DND-41 (cell line): ENCODE data around the gene FNDC3B.

Experiments used
- ATAC-seq: fragments of 200-7000 bp; cut with Tn5 transposase; 3 replicates; pipeline ENCODE4 v1.9.1; 2021; ENCODE audit warnings: low read depth; ENCODE audit not compliant: insufficient read depth
- DNase-seq: peaks from one replicate; pipeline ENCODE4 v3.0.0-alpha.2; 2020
- H2AFZ ChIP-seq: 2 replicates; pipeline ENCODE4 v1.6.0; 2012; ENCODE audit warnings: low read depth, low read length
- H3K27ac ChIP-seq: 2 replicates; pipeline ENCODE4 v1.5.1; 2012; ENCODE audit warnings: low read length, inconsistent platforms
- H3K27me3 ChIP-seq: fragments of 200-600 bp; sonication (generic); 2 replicates; pipeline ENCODE4 v1.6.0; 2012; ENCODE audit warnings: low read length, mild to moderate bottlenecking, inconsistent platforms; ENCODE audit not compliant: insufficient read depth, poor library complexity
- H3K36me3 ChIP-seq: 2 replicates; pipeline ENCODE4 v1.5.1; 2012; ENCODE audit warnings: low read length, inconsistent platforms; ENCODE audit not compliant: insufficient read depth
- H3K4me1 ChIP-seq: 2 replicates; pipeline ENCODE4 v1.5.1; 2012; ENCODE audit warnings: mild to moderate bottlenecking, low read length; ENCODE audit not compliant: insufficient read depth
- H3K4me2 ChIP-seq: 2 replicates; pipeline ENCODE4 v1.6.0; 2012; ENCODE audit warnings: mild to moderate bottlenecking, moderate library complexity, low read length, inconsistent platforms; ENCODE audit not compliant: insufficient read depth
- H3K4me3 ChIP-seq, 2 experiments: fragments of 200-600 bp in 1 of 2; shearing (Covaris generic) in 1 of 2; 2 replicates each; pipeline ENCODE4 v1.5.1; 2012 to 2016; ENCODE audit warnings: inconsistent platforms in 2 of 2, low read length in 2 of 2, mild to moderate bottlenecking in 2 of 2, low read depth in 1 of 2, moderate library complexity in 1 of 2
- H3K79me2 ChIP-seq: 2 replicates; pipeline ENCODE4 v1.6.0; 2012; ENCODE audit warnings: low read length, inconsistent platforms; ENCODE audit not compliant: insufficient read depth
- H3K9ac ChIP-seq: 2 replicates; pipeline ENCODE4 v1.6.0; 2012; ENCODE audit warnings: low read depth, mild to moderate bottlenecking, inconsistent platforms, low read length, moderate library complexity
- H3K9me3 ChIP-seq: 2 replicates; pipeline ENCODE4 v1.5.1; 2012; ENCODE audit warnings: low read length, moderate library complexity, mild to moderate bottlenecking, inconsistent platforms; ENCODE audit not compliant: insufficient read depth, severe bottlenecking
- H4K20me1 ChIP-seq: 2 replicates; pipeline ENCODE4 v1.6.0; 2012; ENCODE audit warnings: low read length; ENCODE audit not compliant: insufficient read depth
- CTCF ChIP-seq: IDR thresholded peaks from 2 replicates; pipeline ENCODE4 v1.5.1; 2012; ENCODE audit warnings: borderline replicate concordance, low read length, moderate library complexity, mild to moderate bottlenecking; ENCODE audit not compliant: poor library complexity, severe bottlenecking; ENCODE audit errors: extremely low read depth
- EZH2 ChIP-seq: IDR thresholded peaks from 3 replicates; pipeline ENCODE4 v1.6.1; 2012; ENCODE audit warnings: borderline replicate concordance, low read depth, mild to moderate bottlenecking, moderate library complexity, low read length, inconsistent platforms; ENCODE audit not compliant: severe bottlenecking

FNDC3B gene

GRCh38 chr3:172097585-172097984 lies 58.2 kb downstream of the FNDC3B start:
- no peaks in the 10 kb centered on the region for H3K79me2 ChIP-seq
- H4K20me1 ChIP-seq, result peaks cover 7% of the 10 kb centered on the region; the same call in 1 of the 2 replicates
- no peak overlapping the region for H2AFZ ChIP-seq
- H3K36me3 ChIP-seq, result no peaks in the 10 kb centered on the region
- no peak overlapping the region for H3K4me2 ChIP-seq
- no peaks in the 10 kb centered on the region for H3K9me3 ChIP-seq
- DNase-seq (no peak), ATAC-seq (no peak)
- H3K27ac ChIP-seq, result no peak overlapping the region
- H3K4me3 ChIP-seq, result no peak overlapping the region
- peaks cover 7% of the 10 kb centered on the region for H3K4me1 ChIP-seq
- H3K9ac ChIP-seq, result no peak overlapping the region
- no peak for TF ChIP-seq CTCF
- no peak for TF ChIP-seq EZH2
- H3K27me3 ChIP-seq, result peaks cover 7% of the 10 kb centered on the region

DNA sequence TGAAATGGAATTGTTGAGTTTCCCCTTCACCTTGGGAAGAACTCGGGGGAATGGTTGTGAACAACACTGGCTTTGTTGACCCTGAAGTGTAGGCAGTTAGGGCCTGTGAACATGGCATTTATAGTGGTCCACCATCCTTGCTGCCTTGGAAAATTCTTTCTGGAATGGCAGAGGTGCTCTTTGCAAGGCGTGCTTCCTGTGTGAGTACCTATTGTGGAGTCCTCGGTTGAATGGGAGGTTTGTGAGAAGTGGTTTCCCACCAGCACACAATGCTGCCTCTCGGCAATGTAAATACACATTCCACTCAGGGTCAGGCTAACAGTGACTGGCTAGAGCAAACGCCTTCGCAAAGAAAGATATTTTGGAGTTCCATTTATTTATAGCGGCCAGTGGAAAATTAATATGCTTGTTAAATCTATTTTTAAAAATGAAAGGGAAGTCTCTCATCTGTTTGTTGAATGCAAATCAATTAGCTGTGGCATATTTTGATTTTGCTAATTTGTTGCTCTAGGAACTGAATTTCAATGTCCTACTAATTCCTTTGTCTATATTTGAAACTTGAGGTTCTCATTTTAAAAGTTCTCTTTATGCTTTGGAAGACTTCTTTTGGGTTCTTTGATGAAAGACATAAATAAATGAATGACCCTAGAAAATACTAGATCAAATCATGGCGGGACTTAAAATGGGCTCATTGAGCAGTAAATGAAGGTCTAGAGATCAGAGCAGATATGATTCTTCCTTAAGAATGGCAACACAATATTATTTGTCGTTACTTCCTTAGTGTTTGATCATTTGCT lies 59.5 kb downstream of the FNDC3B start:
- Histone ChIP-seq H3K4me2 (no peak overlapping the region), H3K27ac (no peak overlapping the region)
- ATAC-seq, result no peak

DNA sequence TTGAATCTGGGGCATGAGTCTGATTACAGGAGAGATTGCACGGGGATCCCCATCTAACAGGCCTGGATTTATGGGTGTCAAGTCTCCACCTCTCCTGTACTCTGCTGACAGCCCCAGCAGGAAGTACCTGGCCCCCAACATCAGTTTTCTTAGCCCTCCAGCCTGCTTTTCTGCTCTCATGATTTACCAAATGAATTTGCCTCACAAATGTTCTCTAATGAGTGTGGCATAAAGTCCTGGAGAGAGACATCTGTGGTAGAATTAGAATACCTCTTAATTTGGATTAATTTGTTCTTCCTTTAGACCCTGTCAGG lies 60.1 kb downstream of the FNDC3B start:
- no peak overlapping the region for H3K9ac ChIP-seq
- no peak overlapping the region for H2AFZ ChIP-seq
- H3K27ac ChIP-seq, result no peak overlapping the region
- H3K79me2 ChIP-seq, result no peaks in the 10 kb centered on the region
- no peaks in the 10 kb centered on the region for H3K9me3 ChIP-seq
- H3K4me1 ChIP-seq, result peaks cover 12% of the 10 kb centered on the region
- H3K4me2 ChIP-seq, result no peak overlapping the region
- peaks cover 7% of the 10 kb centered on the region for H3K27me3 ChIP-seq
- TF ChIP-seq CTCF (no peak), EZH2 (no peak)
- H3K36me3 ChIP-seq, result no peaks in the 10 kb centered on the region
- ATAC-seq (no peak), DNase-seq (no peak)
- no peak overlapping the region for H3K4me3 ChIP-seq
- peaks cover 12% of the 10 kb centered on the region; the same call in 1 of the 2 replicates for H4K20me1 ChIP-seq

More for the DNA sequence above, 59.5 kb downstream of the FNDC3B start:
- H3K9ac ChIP-seq, result no peak overlapping the region
- no peak overlapping the region for H2AFZ ChIP-seq
- peaks cover 12% of the 10 kb centered on the region for H3K4me1 ChIP-seq
- H3K9me3 ChIP-seq, result no peaks in the 10 kb centered on the region
- no peaks in the 10 kb centered on the region for H3K79me2 ChIP-seq
- peaks cover 7% of the 10 kb centered on the region for H3K27me3 ChIP-seq
- TF ChIP-seq CTCF, result no peak
- no peak for TF ChIP-seq EZH2
- no peaks in the 10 kb centered on the region for H3K36me3 ChIP-seq
- peaks cover 10% of the 10 kb centered on the region; the same call in 1 of the 2 replicates for H4K20me1 ChIP-seq
- H3K4me3 ChIP-seq, result no peak overlapping the region
- no peak for DNase-seq
